Measurements from ENCODE around the gene TMTC3. TPM values are rescaled to one million over a fixed set of nuclear protein-coding genes. Genes with fewer than 3 reads are reported as not detected.

Gene TMTC3
- total RNA-seq, 1 donor from 2014 or later = 42.0 TPM

GRCh38 chr12:88238406-88238805 is 96.3 kb downstream of the TMTC3 start:
- Mint-ChIP-seq H3K9me3 (ENCODE audit: unreplicated experiment) (peaks cover 4% of the 10 kb centered on the region), H3K4me3 (ENCODE audit: unreplicated experiment) (no peak overlapping the region), H3K36me3 (ENCODE audit: unreplicated experiment) (no peaks in the 10 kb centered on the region), H3K4me1 (ENCODE audit: unreplicated experiment) (peaks cover 15% of the 10 kb centered on the region), H3K27me3 (ENCODE audit: unreplicated experiment) (no peaks in the 10 kb centered on the region), H3K27ac (ENCODE audit: unreplicated experiment) (no peak overlapping the region)
- TF ChIP-seq CTCF (IDR thresholded peaks at IDR 0.05) = no peak
- DNase-seq (ENCODE audit: extremely low spot score, unreplicated experiment) = no peak

GRCh38 chr12:88241862-88242570 is 99.9 kb downstream of the TMTC3 start:
- Mint-ChIP-seq H3K9me3 (ENCODE audit: unreplicated experiment) (peaks cover 4% of the 10 kb centered on the region), H3K36me3 (ENCODE audit: unreplicated experiment) (peaks cover 2% of the 10 kb centered on the region), H3K27me3 (ENCODE audit: unreplicated experiment) (peaks cover 3% of the 10 kb centered on the region), H3K4me3 (ENCODE audit: unreplicated experiment) (no peak overlapping the region), H3K27ac (ENCODE audit: unreplicated experiment) (no peak overlapping the region), H3K4me1 (ENCODE audit: unreplicated experiment) (peaks cover 20% of the 10 kb centered on the region)
- no peak for DNase-seq (ENCODE audit: extremely low spot score, unreplicated experiment)
- no peak for TF ChIP-seq CTCF (IDR thresholded peaks at IDR 0.05)

GRCh38 chr12:88242571-88242925 is 100.4 kb downstream of the TMTC3 start:
- Mint-ChIP-seq H3K27ac (ENCODE audit: unreplicated experiment) (no peak overlapping the region), H3K36me3 (ENCODE audit: unreplicated experiment) (peaks cover 2% of the 10 kb centered on the region), H3K4me3 (ENCODE audit: unreplicated experiment) (no peak overlapping the region), H3K4me1 (ENCODE audit: unreplicated experiment) (peaks cover 24% of the 10 kb centered on the region), H3K27me3 (ENCODE audit: unreplicated experiment) (peaks cover 3% of the 10 kb centered on the region), H3K9me3 (ENCODE audit: unreplicated experiment) (peaks cover 4% of the 10 kb centered on the region)
- DNase-seq (ENCODE audit: extremely low spot score, unreplicated experiment) = no peak
- TF ChIP-seq CTCF (IDR thresholded peaks at IDR 0.05) = no peak

GRCh38 chr12:88242939-88243338 is 100.8 kb downstream of the TMTC3 start:
- Mint-ChIP-seq H3K27ac (ENCODE audit: unreplicated experiment) (no peak overlapping the region), H3K36me3 (ENCODE audit: unreplicated experiment) (peaks cover 2% of the 10 kb centered on the region)
- DNase-seq (ENCODE audit: extremely low spot score, unreplicated experiment) = no peak

GRCh38 chr12:88243982-88244381 is 101.9 kb downstream of the TMTC3 start:
- no peak overlapping the region for H3K4me3 Mint-ChIP-seq (ENCODE audit: unreplicated experiment)
- no peak for TF ChIP-seq CTCF (IDR thresholded peaks at IDR 0.05)
- peaks cover 4% of the 10 kb centered on the region for H3K9me3 Mint-ChIP-seq (ENCODE audit: unreplicated experiment)
- H3K27ac Mint-ChIP-seq (ENCODE audit: unreplicated experiment) = no peak overlapping the region
- H3K27me3 Mint-ChIP-seq (ENCODE audit: unreplicated experiment) = peaks cover 3% of the 10 kb centered on the region
- DNase-seq (ENCODE audit: extremely low spot score, unreplicated experiment) = no peak
- peaks cover 2% of the 10 kb centered on the region for H3K36me3 Mint-ChIP-seq (ENCODE audit: unreplicated experiment)
- peaks cover 23% of the 10 kb centered on the region for H3K4me1 Mint-ChIP-seq (ENCODE audit: unreplicated experiment)

More at GRCh38 chr12:88242939-88243338, 100.8 kb downstream of the TMTC3 start:
- TF ChIP-seq CTCF (IDR thresholded peaks at IDR 0.05) = no peak
- Mint-ChIP-seq H3K27me3 (ENCODE audit: unreplicated experiment) (peaks cover 3% of the 10 kb centered on the region), H3K9me3 (ENCODE audit: unreplicated experiment) (peaks cover 4% of the 10 kb centered on the region), H3K4me3 (ENCODE audit: unreplicated experiment) (no peak overlapping the region), H3K4me1 (ENCODE audit: unreplicated experiment) (peaks cover 23% of the 10 kb centered on the region)

Measured in osteocyte (in vitro differentiated cells).